ENCODE measurements around the gene MORN2. TPM values are rescaled to one million over a fixed set of nuclear protein-coding genes. Genes with fewer than 3 reads are reported as not detected.

MORN2 gene
- total and polyA plus RNA-seq, 2 of the 4 experiments (the other 2 are of a cell fraction) = 13.1 to 16.5 TPM

- CTCF ChIA-PET = no interaction called here
- H3K27ac ChIP-seq (ENCODE audit: insufficient read depth, low read length) = peak overlapping the region; percentile 52
- no peaks in the 10 kb centered on the region for H4K20me1 ChIP-seq (ENCODE audit: insufficient read depth, low read length)
- POLR2A ChIA-PET (ENCODE audit: unreplicated experiment) = no interaction called here
- H4K5ac ChIP-seq (ENCODE audit: low read depth, low read length) = peak overlapping the region; percentile 93
- peak overlapping the region; percentile 89 for H3K4me3 ChIP-seq (ENCODE audit: insufficient read depth, low read depth, low read length)
- peak; percentile 1 for DNase-seq
- no peak overlapping the region for H3K18ac ChIP-seq (ENCODE audit: low read depth, low read length)
- TF ChIP-seq BHLHE40 (IDR thresholded peaks at IDR 0.05; ENCODE audit: low read depth, low read length) (no peak), CHD1 (IDR thresholded peaks at IDR 0.05; ENCODE audit: low read depth, low read length) (no peak), NFE2L2 (IDR thresholded peaks at IDR 0.05; ENCODE audit: low read depth, low read length) (no peak), MXI1 (IDR thresholded peaks at IDR 0.05; ENCODE audit: borderline replicate concordance, low read depth, low read length) (no peak), MAZ (IDR thresholded peaks at IDR 0.05; ENCODE audit: borderline replicate concordance, low read depth, low read length) (no peak), CEBPB (IDR thresholded peaks at IDR 0.05; ENCODE audit: low read depth, low read length) (no peak), RCOR1 (IDR thresholded peaks at IDR 0.05; ENCODE audit: insufficient replicate concordance, low read length) (no peak), RFX5 (IDR thresholded peaks at IDR 0.05; ENCODE audit: low read depth, low read length) (no peak), ELK1 (IDR thresholded peaks at IDR 0.05; ENCODE audit: borderline replicate concordance, low read depth, low read length) (no peak), MAFK (IDR thresholded peaks at IDR 0.05; ENCODE audit: low read depth, low read length) (no peak), FOS (IDR thresholded peaks at IDR 0.05; ENCODE audit: low read depth, low read length) (no peak), POLR2A (IDR thresholded peaks at IDR 0.05; ENCODE audit: low read depth, low read length) (no peak), CTCF (conservative IDR thresholded peaks at IDR 0.05; ENCODE audit: low read depth, low read length) (no peak), USF2 (IDR thresholded peaks at IDR 0.05; ENCODE audit: low read depth, low read length) (no peak), RAD21 (IDR thresholded peaks at IDR 0.05; ENCODE audit: low read length) (no peak), SMC3 (IDR thresholded peaks at IDR 0.05; ENCODE audit: low read depth, low read length) (no peak)
- H2BK120ac ChIP-seq (ENCODE audit: low read depth, low read length) = no peak overlapping the region
- no peak overlapping the region for H2AK5ac ChIP-seq (ENCODE audit: low read depth, low read length)
- no peaks in the 10 kb centered on the region for H3K4me1 ChIP-seq (ENCODE audit: control insufficient read depth, insufficient read depth, low read length)
- no peak overlapping the region for H2BK15ac ChIP-seq (ENCODE audit: low read depth, low read length)
- peak overlapping the region; percentile 91; the same call in 1 of the 2 replicates for H3K23ac ChIP-seq (ENCODE audit: low read depth, low read length)
- 0 out of 2 replicates have a peak, but pooled peaks cover 3% of the 10 kb centered on the region for H3K9me1 ChIP-seq (ENCODE audit: insufficient read depth, low read length)
- H3K9ac ChIP-seq (ENCODE audit: low read depth, low read length) = peak overlapping the region; percentile 80
- intact Hi-C loops (cut with micrococcal nuclease) = loop anchor here (10.0 kb wide), 1 partner anchor 120 kb away; no protein-coding TSS in a partner anchor
- H4K91ac ChIP-seq (ENCODE audit: insufficient read depth, low read depth, low read length) = no peak overlapping the region
- peak overlapping the region; percentile 78 to 94 for H4K8ac ChIP-seq (ENCODE audit: low read depth in 2 of 2, low read length in 2 of 2)
- in situ Hi-C loops (cut with MboI; ENCODE audit: low sequenced_read_pairs) = no loop called here
- 5% methylated on average over 4 of the region's 10 CpGs; no CpG with 5 or more reads in 1 of the 2 experiments for WGBS, 2 experiments (ENCODE audit: extremely low coverage in 2 of 2, insufficient read length in 1 of 2)
- H2BK20ac ChIP-seq (ENCODE audit: low read depth, low read length) = no peak overlapping the region
- peak overlapping the region; percentile 63 for H2BK5ac ChIP-seq (ENCODE audit: low read depth, low read length, poor library complexity, severe bottlenecking)
- BruUV-seq (replicated peaks) = no TSS peak
- no peaks in the 10 kb centered on the region for H3K36me3 ChIP-seq (ENCODE audit: control insufficient read depth, insufficient read depth, low read length)
- dilution Hi-C loops (cut with HindIII; ENCODE audit: low sequenced_read_pairs, unreplicated experiment) = no loop called here
- H3K14ac ChIP-seq (replicated peaks; ENCODE audit: low read depth, low read length) = peak overlapping the region; percentile 89; the same call in 1 of the 2 replicates
- peak overlapping the region; percentile 93 for H3K4me2 ChIP-seq (ENCODE audit: low read depth, low read length)
- H3K27me3 ChIP-seq (ENCODE audit: control insufficient read depth, insufficient read depth, low read length) = no peaks in the 10 kb centered on the region
- peak overlapping the region; percentile 82; the same call in 1 of the 2 replicates for H3K4ac ChIP-seq (ENCODE audit: low read depth, low read length)
- peak overlapping the region; percentile 36; the same call in 1 of the 2 replicates for H3K56ac ChIP-seq (ENCODE audit: extremely low read depth, insufficient read depth, low read length)
- peak overlapping the region; percentile 99 for H2AFZ ChIP-seq (replicated peaks; ENCODE audit: low read length, poor library complexity)
- no peaks in the 10 kb centered on the region for H3K9me3 ChIP-seq (ENCODE audit: control insufficient read depth, insufficient read depth, low read length)
- H3K79me1 ChIP-seq (ENCODE audit: low read depth in 1 of 2, low read length in 2 of 2) = peaks cover 10 to 30% of the 10 kb centered on the region in 2 experiments; a peak in 3 of 4 replicates
- no peak; the same call in 1 of the 2 replicates for ATAC-seq (ENCODE audit: low read depth)
- H2AK9ac ChIP-seq (replicated peaks; ENCODE audit: low read depth, low read length, poor library complexity) = no peak overlapping the region
Measured at GRCh38 chr2:38875227-38875575, 575 bp upstream of the MORN2 start.

Data from IMR-90 (cell line).